Psoas muscle (tissue), 8 donors: Measurements from ENCODE around the gene HIPK4. TPM values are rescaled to one million over a fixed set of nuclear protein-coding genes. Genes with fewer than 3 reads are reported as not detected.

Experiments
- ATAC-seq, 4 donors: fragments of 200-7000 bp; cut with Tn5 transposase; one replicate each; pipeline ENCODE4 v1.9.1; 2020; ENCODE audit warnings: moderate library complexity in 3 of 4, mild to moderate bottlenecking in 2 of 4
- DNase-seq, 2 donors: peaks; one replicate each; pipeline ENCODE4 v3.0.0-alpha.2; 2020
- H3K27ac ChIP-seq: fragments of 200-600 bp; one replicate; pipeline ENCODE4 v1.8.0; 2022
- H3K27me3 ChIP-seq, 3 donors: fragments of 200-600 bp in 1 of 3; one replicate each; pipeline versions ENCODE4 v1.6.1 to v1.8.0; 2013 to 2022; ENCODE audit warnings: low read length in 2 of 3, mild to moderate bottlenecking in 2 of 3, moderate library complexity in 1 of 3; ENCODE audit not compliant: insufficient read depth in 3 of 3
- H3K36me3 ChIP-seq, 2 donors: fragments of 200-600 bp in 1 of 2; one replicate each; pipeline versions ENCODE4 v1.6.1 to v1.8.0; 2013 to 2022; ENCODE audit warnings: low read depth in 1 of 2, mild to moderate bottlenecking in 1 of 2, moderate library complexity in 1 of 2; ENCODE audit not compliant: insufficient read depth in 1 of 2
- H3K4me1 ChIP-seq: fragments of 200-600 bp; one replicate; pipeline ENCODE4 v1.8.0; 2022
- H3K4me3 ChIP-seq: fragments of 200-600 bp; one replicate; pipeline ENCODE4 v1.8.0; 2022; ENCODE audit warnings: mild to moderate bottlenecking
- H3K9me3 ChIP-seq: fragments of 200-600 bp; one replicate; pipeline ENCODE4 v1.8.0; 2022
- WGBS, 3 donors: extraction: QIAGEN DNeasy Blood & Tissue Kit; methylation state at CpG; one replicate each; pipeline versions ENCODE4 v1.1.6 to v1.1.7; 2013; 5-methylcytosine and 5-hydroxymethylcytosine counted together
- intact Hi-C, 2 donors: fragments of 100-400 bp; cut with DNase I; formaldehyde crosslinking; loops; one replicate each; pipeline versions ENCODE4 v1.11.0 to v1.14.2; 2022
- polyA plus RNA-seq, 3 donors: library from polyadenylated mRNA; stranded (reverse); fragments of 200-250 nt; gene quantifications; one replicate each; pipeline ENCODE4 v1.2.3, GENCODE V29; 2013
- total RNA-seq, 4 donors: library from RNA; stranded (reverse); fragmentation: NEBNext Ultra II Directional in 2 of 4; extraction: Animal tissue kit (Norgen Biotek cat#: 25700) in 2 of 4; gene quantifications; one replicate each; pipeline versions ENCODE4 v1.2.1 to v1.2.4, GENCODE V29; 2021 to 2023
- TF ChIP-seq, protein P1 (sequence below): fragments of 200-600 bp; IDR thresholded peaks from one replicate; pipeline ENCODE4 v1.8.0; 2022; ENCODE audit warnings: antibody characterized with exemption
- donor health status: healthy with polysubstance abuse.
- donor health status: DM: no; HTN: no; CAD: no; lungs with moderate emphysema.
- donor health status: Bipolar disorder and iron deficiency.
- donor health status: healthy.
- donor health status: DM: yes; HTN: yes; CAD: no.
- donor health status: DM: no; HTN: no; CAD: no.
- donor health status: DM: no; HTN: no; CAD: no.
- donor health status: DM: yes; HTN: yes; CAD: no.

Gene HIPK4
- total and polyA plus RNA-seq, 7 donors, result 0.03 to 0.11 (median 0.08) TPM; not detected in 4

DNA sequence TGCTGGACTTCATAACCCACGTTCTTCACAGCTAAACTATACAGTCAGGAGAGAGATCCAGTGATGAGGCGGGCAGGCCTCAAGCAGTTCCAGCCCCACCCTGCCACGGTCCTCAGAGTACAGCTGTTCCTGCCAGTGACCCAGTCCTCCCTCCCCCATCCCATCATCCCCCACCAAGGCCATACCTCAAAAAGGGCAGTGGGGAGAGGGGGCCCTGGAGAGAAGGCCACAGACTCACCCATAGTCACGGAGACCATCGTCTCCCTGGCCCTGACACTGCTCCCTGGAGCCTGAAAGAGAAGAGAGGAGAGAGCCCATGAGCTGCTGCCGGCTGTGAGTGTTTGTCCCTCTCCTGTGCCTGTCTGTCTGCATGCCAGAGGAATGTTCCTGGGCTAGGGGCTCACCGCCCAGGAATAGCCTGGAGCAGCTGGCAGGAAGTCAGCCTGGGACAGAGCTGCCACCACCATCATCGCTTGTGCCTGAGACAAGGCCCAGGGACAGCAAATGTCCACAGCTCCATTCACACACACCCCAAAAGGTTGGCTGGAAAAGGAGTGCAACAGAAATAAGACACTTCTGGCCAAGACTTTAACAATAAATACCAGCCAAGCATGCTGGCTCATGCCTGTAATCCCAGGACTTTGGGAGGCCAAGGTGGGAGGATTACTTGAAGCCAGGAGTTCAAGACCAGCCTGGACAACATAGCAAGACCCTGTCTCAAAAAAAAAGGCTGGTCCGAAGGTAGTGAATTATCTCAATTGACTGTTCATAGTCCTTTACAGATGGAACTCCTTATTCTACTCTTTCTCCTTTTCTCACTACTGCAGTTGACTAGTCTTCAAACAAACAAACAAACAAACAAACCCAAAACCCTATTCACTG, 48.1 kb downstream of the HIPK4 start:
- intact Hi-C loops, result loop anchor here in 1 of 2 donors (5.0 kb wide), 1 partner anchor 70 kb away; the partner anchor contains the start of gene PRX
- Histone ChIP-seq H3K27me3 (no peaks in the 10 kb centered on the region), H3K9me3 (no peaks in the 10 kb centered on the region), H3K4me3 (peak overlapping the region; percentile 49), H3K4me1 (peaks cover 25% of the 10 kb centered on the region), H3K27ac (peak overlapping the region; percentile 91), H3K36me3 (peaks cover 0 to 20% of the 10 kb centered on the region in 2 donors)
- ATAC-seq, result peak; percentile 96 to 97 (median 96)
- DNase-seq, result peak; percentile 84 to 94
- TF ChIP-seq, protein P1, sequence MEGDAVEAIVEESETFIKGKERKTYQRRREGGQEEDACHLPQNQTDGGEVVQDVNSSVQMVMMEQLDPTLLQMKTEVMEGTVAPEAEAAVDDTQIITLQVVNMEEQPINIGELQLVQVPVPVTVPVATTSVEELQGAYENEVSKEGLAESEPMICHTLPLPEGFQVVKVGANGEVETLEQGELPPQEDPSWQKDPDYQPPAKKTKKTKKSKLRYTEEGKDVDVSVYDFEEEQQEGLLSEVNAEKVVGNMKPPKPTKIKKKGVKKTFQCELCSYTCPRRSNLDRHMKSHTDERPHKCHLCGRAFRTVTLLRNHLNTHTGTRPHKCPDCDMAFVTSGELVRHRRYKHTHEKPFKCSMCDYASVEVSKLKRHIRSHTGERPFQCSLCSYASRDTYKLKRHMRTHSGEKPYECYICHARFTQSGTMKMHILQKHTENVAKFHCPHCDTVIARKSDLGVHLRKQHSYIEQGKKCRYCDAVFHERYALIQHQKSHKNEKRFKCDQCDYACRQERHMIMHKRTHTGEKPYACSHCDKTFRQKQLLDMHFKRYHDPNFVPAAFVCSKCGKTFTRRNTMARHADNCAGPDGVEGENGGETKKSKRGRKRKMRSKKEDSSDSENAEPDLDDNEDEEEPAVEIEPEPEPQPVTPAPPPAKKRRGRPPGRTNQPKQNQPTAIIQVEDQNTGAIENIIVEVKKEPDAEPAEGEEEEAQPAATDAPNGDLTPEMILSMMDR, result no peak
- WGBS, 3 donors, result 32 to 34% (median 33%) methylated on average over 9 of the region's 9 CpGs

DNA sequence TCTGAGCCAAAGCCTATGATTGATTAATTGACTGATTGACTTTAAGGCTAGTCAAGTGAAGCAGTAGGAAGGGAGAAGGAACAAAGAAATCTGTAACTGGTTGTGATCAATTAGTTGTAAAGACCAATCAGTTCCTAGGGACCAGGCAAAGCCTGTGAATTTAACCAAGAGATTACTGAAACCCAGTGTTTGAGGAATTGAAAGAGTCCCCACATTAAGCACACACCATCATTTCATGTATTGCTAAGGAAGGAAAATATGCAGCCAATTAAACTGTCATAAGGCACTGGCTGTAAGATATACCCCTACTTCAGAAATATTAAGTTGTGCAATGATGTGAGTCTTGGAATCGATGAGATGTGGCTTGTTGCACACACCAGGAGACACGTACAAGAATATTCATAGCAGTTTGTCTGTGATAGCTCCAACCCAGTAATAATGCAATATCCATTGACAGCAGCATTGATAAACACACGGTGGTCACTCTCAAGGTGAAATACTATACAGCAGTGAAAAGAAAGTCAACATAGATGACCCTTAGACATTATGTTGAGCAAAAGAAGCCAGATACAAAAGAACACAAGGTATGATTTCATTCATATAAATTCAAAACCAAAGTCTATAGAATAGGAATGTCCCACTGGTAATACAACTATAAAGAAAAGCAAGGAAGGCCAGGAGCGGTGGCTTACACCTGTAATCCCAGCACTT, 50.8 kb downstream of the HIPK4 start:
- WGBS, 3 donors, result 89 to 95% (median 90%) methylated on average over 4 of the region's 4 CpGs
- ATAC-seq (no peak), DNase-seq (no peak)
- Histone ChIP-seq H3K27ac (no peak overlapping the region), H3K9me3 (no peaks in the 10 kb centered on the region), H3K4me1 (peaks cover 25% of the 10 kb centered on the region), H3K36me3 (peaks cover 2 to 45% of the 10 kb centered on the region in 2 donors), H3K4me3 (no peak overlapping the region), H3K27me3 (no peaks in the 10 kb centered on the region)
- TF ChIP-seq, protein P1, result no peak
- intact Hi-C loops, result no loop called here

DNA sequence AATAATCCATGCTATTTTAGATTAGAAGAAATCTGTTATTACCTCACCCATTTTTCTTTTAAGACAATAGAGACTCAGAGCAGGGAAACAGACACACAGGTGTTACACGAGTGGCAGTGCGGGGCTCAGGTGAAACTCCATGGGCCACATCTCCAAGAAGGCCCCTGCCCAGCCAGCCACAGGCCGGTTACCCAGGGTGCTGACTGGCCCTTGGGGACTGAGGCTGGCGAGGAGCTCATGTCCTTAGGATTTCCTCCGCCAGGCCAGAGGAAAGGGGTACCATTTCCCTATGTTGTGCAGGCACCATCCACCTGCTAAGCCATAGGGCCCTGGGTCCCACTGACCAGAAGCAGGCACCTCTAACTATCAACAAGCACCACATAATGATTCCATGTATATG, 52.4 kb downstream of the HIPK4 start:
- Histone ChIP-seq H3K36me3 (peaks cover 4 to 60% of the 10 kb centered on the region in 2 donors), H3K4me1 (peaks cover 21% of the 10 kb centered on the region), H3K27ac (no peak overlapping the region), H3K27me3 (no peaks in the 10 kb centered on the region), H3K4me3 (no peak overlapping the region), H3K9me3 (no peaks in the 10 kb centered on the region)
- intact Hi-C loops, result no loop called here
- TF ChIP-seq, protein P1, result no peak
- 88 to 93% (median 90%) methylated on average over 5 of the region's 5 CpGs for WGBS, 3 donors
- ATAC-seq (no peak), DNase-seq (no peak)

DNA sequence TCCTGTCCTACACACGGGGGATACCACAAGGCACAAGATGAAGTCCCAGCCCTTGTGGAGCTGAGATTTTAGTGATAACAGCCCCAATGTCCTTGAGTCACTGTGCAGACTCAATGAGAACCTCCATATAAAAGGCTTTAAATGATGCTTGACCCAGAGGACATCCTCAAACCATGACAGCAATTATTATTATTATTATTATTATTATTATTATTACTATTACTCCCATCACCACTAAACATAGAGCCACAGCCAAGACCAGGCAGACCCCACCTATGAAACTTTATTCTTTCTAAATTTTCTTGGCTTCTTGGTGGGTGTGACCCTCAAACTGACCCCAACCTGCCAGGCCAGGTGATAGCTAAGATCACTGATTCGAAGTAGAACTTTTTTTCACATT, 52.9 kb downstream of the HIPK4 start:
- Histone ChIP-seq H3K27ac (no peak overlapping the region), H3K4me1 (peaks cover 16% of the 10 kb centered on the region), H3K4me3 (no peak overlapping the region), H3K9me3 (no peaks in the 10 kb centered on the region), H3K27me3 (no peaks in the 10 kb centered on the region), H3K36me3 (peaks cover 4 to 65% of the 10 kb centered on the region in 2 donors)
- no peak for DNase-seq
- intact Hi-C loops, result no loop called here
- TF ChIP-seq, protein P1, result no peak
- ATAC-seq, result no peak
- WGBS, 3 donors, result 76 to 89% (median 81%) methylated on average over 2 of the region's 2 CpGs
